NCI-H82 (cell line): ENCODE measurements around the gene UBASH3A.
"Not testable (repeated sequence)": the region's sequence is repeated elsewhere in the genome, so short reads cannot be mapped to it uniquely, and the experiment has no call there.

Source experiments
- DNase-seq: peaks from one replicate; lab custom pipeline; 2025; lab: John Stamatoyannopoulos, UW

UBASH3A gene

GRCh38 chr21:42467140-42467983, 63.7 kb downstream of the UBASH3A start:
- peak; percentile 87 for DNase-seq

- DNase-seq = no peak
Measured at GRCh38 chr21:42468491-42469131, 64.9 kb downstream of the UBASH3A start.

- DNase-seq = no peak
Measured at GRCh38 chr21:42469272-42469671, 65.6 kb downstream of the UBASH3A start.

GRCh38 chr21:42469726-42470125, 66.0 kb downstream of the UBASH3A start:
- DNase-seq = not testable (repeated sequence)

GRCh38 chr21:42471206-42471605, 67.5 kb downstream of the UBASH3A start:
- no peak for DNase-seq

- DNase-seq = no peak
Measured at GRCh38 chr21:42471716-42472330, 68.1 kb downstream of the UBASH3A start.

- DNase-seq = no peak
Measured at GRCh38 chr21:42472521-42472920, 68.8 kb downstream of the UBASH3A start.

- no peak for DNase-seq
Measured at GRCh38 chr21:42473498-42474042, 69.9 kb downstream of the UBASH3A start.

GRCh38 chr21:42474043-42474831, 70.5 kb downstream of the UBASH3A start:
- peak; percentile 78 for DNase-seq

- DNase-seq = no peak
Measured at GRCh38 chr21:42475036-42475435, 71.3 kb downstream of the UBASH3A start.

GRCh38 chr21:42475526-42476387, 72.1 kb downstream of the UBASH3A start:
- no peak for DNase-seq

- no peak for DNase-seq
Measured at GRCh38 chr21:42476388-42477331, 73.0 kb downstream of the UBASH3A start.

- DNase-seq = no peak
Measured at GRCh38 chr21:42478504-42478903, 74.8 kb downstream of the UBASH3A start.

GRCh38 chr21:42479582-42479981, 75.9 kb downstream of the UBASH3A start:
- DNase-seq = no peak

GRCh38 chr21:42480736-42481135, 77.0 kb downstream of the UBASH3A start:
- DNase-seq = no peak

- no peak for DNase-seq
Measured at GRCh38 chr21:42481169-42481568, 77.5 kb downstream of the UBASH3A start.

- DNase-seq = no peak
Measured at GRCh38 chr21:42484966-42485365, 81.3 kb downstream of the UBASH3A start.

- DNase-seq = no peak
Measured at GRCh38 chr21:42486072-42486471, 82.4 kb downstream of the UBASH3A start.

GRCh38 chr21:42486531-42486930, 82.8 kb downstream of the UBASH3A start:
- no peak for DNase-seq
